NT2/D1 (cell line): Measurements from ENCODE around the gene UBE2L5.

Experiments
- SUZ12 ChIP-seq: IDR thresholded peaks from 2 replicates; pipeline ENCODE4 v1.6.1; 2011; ENCODE audit not compliant: insufficient read length, insufficient read depth; ENCODE audit errors: extremely low read depth
- YY1 ChIP-seq: IDR thresholded peaks from 2 replicates; pipeline ENCODE4 v1.6.1; 2011; ENCODE audit not compliant: insufficient read length, insufficient read depth
- ZNF274 ChIP-seq: IDR thresholded peaks from 2 replicates; pipeline ENCODE4 v1.6.1; 2011; ENCODE audit warnings: mild to moderate bottlenecking, low read depth, low read length

DNA sequence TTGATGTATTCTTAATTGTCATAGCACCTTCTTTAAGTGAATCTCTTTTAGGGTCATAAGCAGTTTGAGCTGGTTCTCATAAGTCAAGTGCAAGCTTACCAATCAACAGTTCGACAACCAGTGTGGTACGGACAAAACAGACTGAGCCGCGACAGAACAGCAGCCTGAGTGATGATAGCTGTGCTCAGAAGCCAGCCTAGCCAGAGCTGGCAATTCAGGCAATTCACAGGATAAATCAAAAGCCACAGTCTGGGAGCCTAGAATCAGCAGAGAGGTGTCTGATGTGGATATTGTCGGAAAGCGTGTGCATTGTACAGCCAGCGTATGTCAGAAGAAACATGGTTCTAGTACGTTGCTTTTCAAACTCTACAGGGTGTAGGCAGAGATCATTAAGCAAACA is 14.9 kb downstream of the UBE2L5 start:
- TF ChIP-seq ZNF274 (no peak), SUZ12 (no peak), YY1 (no peak)
